Sigmoid colon (tissue), 4 donors: ENCODE data around the gene RNF144B.

ENCODE experiments used
- CTCF ChIP-seq, 4 experiments: fragments of 450-650 bp in 3 of 4; fragments of 200-600 bp in 1 of 4; IDR thresholded peaks; one replicate each; pipeline ENCODE4 v1.5.1; 2016 to 2019; ENCODE audit warnings: antibody characterized with exemption in 4 of 4, mild to moderate bottlenecking in 3 of 4, moderate library complexity in 2 of 4
- POLR2A ChIP-seq, 2 donors: fragments of 450-650 bp; IDR thresholded peaks; one replicate each; pipeline ENCODE4 v1.6.1; 2016; ENCODE audit warnings: antibody characterized with exemption in 2 of 2, mild to moderate bottlenecking in 2 of 2, moderate library complexity in 2 of 2
- POLR2AphosphoS5 ChIP-seq, 4 donors: sonication (generic); formaldehyde crosslinking; IDR thresholded peaks; one replicate each; pipeline ENCODE4 v1.6.1; 2017; ENCODE audit warnings: antibody characterized with exemption in 4 of 4

- TF ChIP-seq CTCF (IDR thresholded peaks at IDR 0.05) (no peak), POLR2AphosphoS5 (IDR thresholded peaks at IDR 0.05) (no peak), POLR2A (IDR thresholded peaks at IDR 0.05) (no peak)
Measured at GRCh38 chr6:18468503-18468843, 81.3 kb downstream of the RNF144B start.
